Karpas-422 (cell line): ENCODE data around the gene MYH14. TPM values are rescaled to one million over a fixed set of nuclear protein-coding genes. Genes with fewer than 3 reads are reported as not detected.
"Not testable (repeated sequence)": the region's sequence is repeated elsewhere in the genome, so short reads cannot be mapped to it uniquely, and the experiment has no call there.

Experiments
- DNase-seq: peaks from one replicate; pipeline ENCODE4 v3.0.0-alpha.2; 2015
- H2AFZ ChIP-seq: fragments of 200-600 bp; sonication (generic); 2 replicates; pipeline ENCODE4 v1.6.1; 2014; ENCODE audit warnings: antibody characterized with exemption, low read length, mixed read lengths
- H3K27ac ChIP-seq: fragments of 200-600 bp; sonication (generic); 2 replicates; pipeline ENCODE4 v1.5.1; 2014; ENCODE audit warnings: mild to moderate bottlenecking, low read length, moderate library complexity
- H3K27me3 ChIP-seq: fragments of 200-600 bp; sonication (generic); 2 replicates; pipeline ENCODE4 v1.6.1; 2014; ENCODE audit warnings: low read length, mixed read lengths
- H3K36me3 ChIP-seq: fragments of 200-600 bp; sonication (generic); 2 replicates; pipeline ENCODE4 v1.6.1; 2014; ENCODE audit warnings: low read length, mixed read lengths; ENCODE audit not compliant: insufficient read depth
- H3K4me1 ChIP-seq: fragments of 200-600 bp; sonication (generic); 2 replicates; pipeline ENCODE4 v1.6.1; 2014; ENCODE audit warnings: mild to moderate bottlenecking, low read length, mixed read lengths
- H3K4me2 ChIP-seq: fragments of 200-600 bp; sonication (generic); 2 replicates; pipeline ENCODE4 v1.6.1; 2014; ENCODE audit warnings: low read length, low read depth, mild to moderate bottlenecking; ENCODE audit not compliant: poor library complexity, severe bottlenecking
- H3K4me3 ChIP-seq: fragments of 200-600 bp; sonication (generic); 2 replicates; pipeline ENCODE4 v1.5.1; 2014; ENCODE audit warnings: mild to moderate bottlenecking, antibody characterized with exemption, low read length, mixed read lengths
- H3K79me2 ChIP-seq: fragments of 200-600 bp; sonication (generic); 2 replicates; pipeline ENCODE4 v1.6.1; 2014; ENCODE audit warnings: mild to moderate bottlenecking, low read length, mixed read lengths
- H3K9ac ChIP-seq: fragments of 200-600 bp; sonication (generic); 2 replicates; pipeline ENCODE4 v1.6.0; 2014; ENCODE audit warnings: low read length
- H3K9me2 ChIP-seq: fragments of 200-600 bp; sonication (generic), shearing (Covaris generic); replicated peaks from 2 replicates; pipeline ENCODE4 v1.6.0; 2014; ENCODE audit warnings: mild to moderate bottlenecking, low read length, moderate library complexity; ENCODE audit not compliant: insufficient read depth
- H3K9me3 ChIP-seq: fragments of 300-700, 200-600 bp; sonication (generic); 2 replicates; pipeline ENCODE4 v1.6.1; 2014; ENCODE audit warnings: low read length, mixed read lengths
- H4K20me1 ChIP-seq: fragments of 200-600 bp; sonication (generic); 2 replicates; pipeline ENCODE4 v1.6.1; 2014; ENCODE audit warnings: mild to moderate bottlenecking, antibody characterized with exemption, low read length, low read depth; ENCODE audit not compliant: insufficient read depth
- total RNA-seq: library from RNA; depleted of rRNA; stranded (reverse); fragments of >200 nt; shearing (Covaris generic); gene quantifications from 2 replicates; pipeline ENCODE4 v1.2.3, GENCODE V29; 2014; ENCODE audit warnings: low replicate concordance

The MYH14 gene
- total RNA-seq, 1 experiment from 2014 or later = not detected

GRCh38 chr19:50222691-50223438 is 19.4 kb downstream of the MYH14 start:
- no peak overlapping the region for H3K4me2 ChIP-seq
- H3K9ac ChIP-seq = no peak overlapping the region
- H3K4me3 ChIP-seq = no peak overlapping the region
- no peaks in the 10 kb centered on the region for H3K36me3 ChIP-seq
- H4K20me1 ChIP-seq = no peaks in the 10 kb centered on the region
- H3K9me2 ChIP-seq = no peaks in the 10 kb centered on the region
- no peaks in the 10 kb centered on the region; the same call in 1 of the 2 replicates for H3K9me3 ChIP-seq
- no peak overlapping the region for H3K27ac ChIP-seq
- no peaks in the 10 kb centered on the region for H3K4me1 ChIP-seq
- H3K27me3 ChIP-seq = no peaks in the 10 kb centered on the region
- no peak for DNase-seq
- H3K79me2 ChIP-seq = no peaks in the 10 kb centered on the region
- H2AFZ ChIP-seq = no peak overlapping the region

DNA sequence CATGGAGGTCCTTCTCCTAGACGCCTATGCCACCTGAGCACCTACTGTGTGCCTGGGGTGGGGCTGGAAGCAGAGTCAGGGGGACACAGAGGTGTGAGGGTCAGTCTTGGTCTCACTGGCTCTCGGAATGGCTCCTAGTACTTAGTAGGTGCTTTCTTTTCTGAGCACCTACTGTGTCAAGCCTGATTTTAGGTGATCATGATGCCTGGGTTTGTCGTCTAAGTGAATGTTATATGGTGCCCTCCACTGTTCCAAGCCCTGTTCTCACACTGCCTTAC is 20.0 kb downstream of the MYH14 start:
- Histone ChIP-seq H3K36me3 (no peaks in the 10 kb centered on the region), H3K9me3 (no peaks in the 10 kb centered on the region; the same call in 1 of the 2 replicates), H3K27ac (no peak overlapping the region), H3K4me2 (no peak overlapping the region), H2AFZ (no peak overlapping the region), H3K4me1 (no peaks in the 10 kb centered on the region), H3K4me3 (no peak overlapping the region), H3K9ac (no peak overlapping the region), H3K79me2 (no peaks in the 10 kb centered on the region), H3K27me3 (no peaks in the 10 kb centered on the region), H3K9me2 (no peaks in the 10 kb centered on the region), H4K20me1 (no peaks in the 10 kb centered on the region)
- DNase-seq = no peak

DNA sequence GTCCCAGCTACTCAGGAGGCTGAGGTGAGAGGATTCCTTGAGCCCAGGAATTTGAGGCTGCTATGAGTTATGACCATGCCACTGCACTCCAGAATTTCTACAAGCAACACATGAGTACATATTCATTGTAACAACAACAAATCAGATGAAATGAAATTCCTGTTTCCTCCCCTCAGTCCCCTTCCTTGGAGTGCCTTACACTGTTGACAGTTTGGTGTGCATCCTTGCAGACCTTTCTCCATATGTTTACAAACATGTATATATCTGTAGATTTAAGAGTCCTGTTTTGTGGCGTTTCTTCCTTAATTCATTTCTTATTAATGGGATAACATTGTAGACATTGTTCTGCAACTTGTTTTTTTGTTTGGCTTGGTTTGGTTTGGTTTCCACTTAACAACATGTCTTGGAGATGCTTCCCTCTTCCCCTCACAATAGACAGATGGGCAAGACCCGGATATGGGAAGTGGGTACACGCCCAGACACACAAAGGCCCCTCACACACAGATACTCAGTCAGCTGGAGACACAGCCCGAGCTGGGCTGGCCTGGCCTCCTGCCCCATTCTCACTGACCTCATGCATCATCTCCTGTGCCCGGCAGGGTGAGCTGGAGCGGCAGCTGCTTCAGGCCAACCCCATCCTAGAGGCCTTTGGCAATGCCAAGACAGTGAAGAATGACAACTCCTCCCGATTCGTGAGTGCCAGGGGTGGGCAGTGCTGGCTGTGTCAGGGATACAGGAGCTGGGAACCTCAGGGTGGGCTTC is 21.7 kb downstream of the MYH14 start:
- no peak overlapping the region for H3K4me3 ChIP-seq
- no peak overlapping the region for H3K9ac ChIP-seq
- H3K4me1 ChIP-seq = no peaks in the 10 kb centered on the region
- H4K20me1 ChIP-seq = no peaks in the 10 kb centered on the region
- no peaks in the 10 kb centered on the region for H3K36me3 ChIP-seq
- H3K4me2 ChIP-seq = no peak overlapping the region
- no peaks in the 10 kb centered on the region for H3K79me2 ChIP-seq
- H3K9me3 ChIP-seq = no peaks in the 10 kb centered on the region; the same call in 1 of the 2 replicates
- no peaks in the 10 kb centered on the region for H3K27me3 ChIP-seq
- no peak overlapping the region for H2AFZ ChIP-seq
- no peak overlapping the region for H3K27ac ChIP-seq
- no peak for DNase-seq
- no peaks in the 10 kb centered on the region for H3K9me2 ChIP-seq

DNA sequence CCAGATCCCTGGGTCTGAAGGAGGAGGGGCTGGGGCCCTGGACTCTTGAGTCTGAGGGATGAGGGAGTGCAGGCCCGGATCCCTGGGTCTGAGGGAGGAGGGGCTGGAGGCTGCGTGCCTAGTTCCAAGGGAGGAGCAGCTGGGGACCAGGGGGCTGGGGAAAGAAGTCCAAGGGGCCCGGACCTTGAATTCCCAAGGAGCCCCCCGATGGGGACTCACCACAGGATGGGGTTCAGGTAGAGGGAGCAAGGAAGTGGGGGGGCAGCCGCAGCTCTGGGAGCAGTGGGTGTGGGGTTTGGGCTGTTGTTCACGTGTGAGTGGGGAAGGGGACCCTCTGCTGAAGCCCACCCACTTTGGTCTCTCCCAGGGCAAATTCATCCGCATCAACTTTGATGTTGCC is 23.1 kb downstream of the MYH14 start:
- H3K79me2 ChIP-seq = no peaks in the 10 kb centered on the region
- no peak overlapping the region for H3K9ac ChIP-seq
- H3K36me3 ChIP-seq = no peaks in the 10 kb centered on the region
- H3K9me2 ChIP-seq = no peaks in the 10 kb centered on the region
- H2AFZ ChIP-seq = no peak overlapping the region
- no peaks in the 10 kb centered on the region; the same call in 1 of the 2 replicates for H3K9me3 ChIP-seq
- H3K4me2 ChIP-seq = no peak overlapping the region
- H4K20me1 ChIP-seq = no peaks in the 10 kb centered on the region
- no peak overlapping the region for H3K27ac ChIP-seq
- DNase-seq = no peak
- H3K4me1 ChIP-seq = no peaks in the 10 kb centered on the region
- no peaks in the 10 kb centered on the region for H3K27me3 ChIP-seq
- H3K4me3 ChIP-seq = no peak overlapping the region

DNA sequence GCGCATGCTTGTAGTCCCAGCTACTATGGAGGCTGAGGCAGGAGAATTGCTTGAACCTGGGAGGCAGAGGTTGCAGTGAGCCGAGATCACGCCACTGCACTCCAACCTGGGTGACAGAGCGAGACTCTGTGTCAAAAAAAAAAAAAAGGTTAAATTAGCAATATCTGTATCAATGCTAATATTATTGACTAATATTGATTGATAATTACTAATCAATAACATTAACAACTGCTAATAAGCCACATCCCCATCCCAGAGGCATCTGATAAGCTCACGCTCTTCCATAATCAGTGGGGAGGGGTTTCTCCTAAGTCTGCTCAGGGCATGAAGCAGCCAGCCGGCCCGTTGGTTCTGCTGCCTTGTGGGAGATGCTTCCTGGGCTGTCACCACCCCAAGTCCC is 24.7 kb downstream of the MYH14 start:
- H3K9me3 ChIP-seq, H3K4me2 ChIP-seq, H3K36me3 ChIP-seq, H3K27ac ChIP-seq, H3K79me2 ChIP-seq, H3K4me3 ChIP-seq, H3K27me3 ChIP-seq, H4K20me1 ChIP-seq, H3K9me2 ChIP-seq, H3K4me1 ChIP-seq, H3K9ac ChIP-seq, H2AFZ ChIP-seq, DNase-seq: not testable (repeated sequence)

- H3K27ac ChIP-seq = no peak overlapping the region
- no peaks in the 10 kb centered on the region for H3K9me2 ChIP-seq
- no peaks in the 10 kb centered on the region for H4K20me1 ChIP-seq
- H3K4me2 ChIP-seq = no peak overlapping the region
- H2AFZ ChIP-seq = no peak overlapping the region
- no peaks in the 10 kb centered on the region for H3K9me3 ChIP-seq
- no peak for DNase-seq
- no peaks in the 10 kb centered on the region for H3K27me3 ChIP-seq
- H3K9ac ChIP-seq = no peak overlapping the region
- H3K4me3 ChIP-seq = no peak overlapping the region
- H3K79me2 ChIP-seq = no peaks in the 10 kb centered on the region
- no peaks in the 10 kb centered on the region for H3K4me1 ChIP-seq
- no peaks in the 10 kb centered on the region for H3K36me3 ChIP-seq
These were observed 27.2 kb downstream of the MYH14 start for GRCh38 chr19:50230379-50231351.

DNA sequence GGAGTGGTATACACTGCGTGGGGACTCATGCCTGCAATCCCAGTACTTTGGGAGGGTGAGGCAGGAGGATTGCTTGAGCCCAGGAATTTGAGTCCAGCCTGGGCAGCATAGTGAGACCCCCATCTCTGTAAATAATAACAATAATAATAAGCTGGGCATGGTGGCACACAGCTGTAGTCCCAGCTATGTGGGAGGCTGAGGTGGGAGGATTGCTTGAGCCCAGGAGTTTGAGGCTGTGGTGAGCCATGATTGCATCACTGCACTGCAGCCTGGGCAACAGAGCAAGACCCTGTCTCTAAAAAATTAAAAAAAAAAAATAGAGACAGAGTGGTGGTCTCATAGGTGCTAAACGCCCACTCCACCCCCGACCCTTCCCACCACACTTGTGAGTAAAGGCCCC is 28.0 kb downstream of the MYH14 start:
- H3K27me3 ChIP-seq, H3K9me3 ChIP-seq, H3K9me2 ChIP-seq, H2AFZ ChIP-seq, H3K79me2 ChIP-seq, DNase-seq, H3K4me1 ChIP-seq, H3K9ac ChIP-seq, H3K4me2 ChIP-seq, H3K36me3 ChIP-seq, H3K27ac ChIP-seq, H3K4me3 ChIP-seq, H4K20me1 ChIP-seq: not testable (repeated sequence)

GRCh38 chr19:50231821-50232220 is 28.4 kb downstream of the MYH14 start:
- no peak overlapping the region for H3K4me3 ChIP-seq
- no peaks in the 10 kb centered on the region for H3K79me2 ChIP-seq
- no peak for DNase-seq
- no peaks in the 10 kb centered on the region for H3K27me3 ChIP-seq
- H4K20me1 ChIP-seq = no peaks in the 10 kb centered on the region
- H3K9me3 ChIP-seq = no peaks in the 10 kb centered on the region
- H3K27ac ChIP-seq = no peak overlapping the region
- H3K36me3 ChIP-seq = no peaks in the 10 kb centered on the region
- no peaks in the 10 kb centered on the region for H3K9me2 ChIP-seq
- no peaks in the 10 kb centered on the region for H3K4me1 ChIP-seq
- H3K4me2 ChIP-seq = no peak overlapping the region
- no peak overlapping the region for H2AFZ ChIP-seq
- H3K9ac ChIP-seq = no peak overlapping the region
